Endodermal cell (in vitro differentiated cells): Measurements from ENCODE around the gene FAM227B. TPM values are rescaled to one million over a fixed set of nuclear protein-coding genes. Genes with fewer than 3 reads are reported as not detected.
"Not testable (repeated sequence)": the region's sequence is repeated elsewhere in the genome, so short reads cannot be mapped to it uniquely, and the experiment has no call there.

Experiments
- DNase-seq: peaks from one replicate; pipeline ENCODE4 v3.0.0-alpha.2; 2017
- H3K27ac ChIP-seq: 2 replicates; pipeline ENCODE4 v1.5.1; 2013; ENCODE audit warnings: mild to moderate bottlenecking, low read depth, low read length, moderate library complexity
- H3K27me3 ChIP-seq: 2 replicates; pipeline ENCODE4 v1.6.1; 2013; ENCODE audit warnings: mild to moderate bottlenecking, low read length, moderate library complexity; ENCODE audit not compliant: insufficient read depth, control insufficient read depth, poor library complexity, severe bottlenecking
- H3K36me3 ChIP-seq: 2 replicates; pipeline ENCODE4 v1.7.0; 2013; ENCODE audit warnings: mild to moderate bottlenecking, low read length, moderate library complexity; ENCODE audit not compliant: control insufficient read depth, insufficient read depth
- H3K4me1 ChIP-seq: one replicate; pipeline ENCODE4 v1.7.0; 2013; ENCODE audit warnings: low read length; ENCODE audit not compliant: control insufficient read depth, insufficient read depth
- H3K4me3 ChIP-seq: 2 replicates; pipeline ENCODE4 v1.5.1; 2013; ENCODE audit warnings: mild to moderate bottlenecking, low read length, moderate library complexity
- H3K9ac ChIP-seq: 2 replicates; pipeline ENCODE4 v1.6.1; 2013; ENCODE audit warnings: mild to moderate bottlenecking, low read length, moderate library complexity; ENCODE audit not compliant: poor library complexity, severe bottlenecking; ENCODE audit errors: extremely low read depth
- H3K9me3 ChIP-seq: 2 replicates; pipeline ENCODE4 v1.6.1; 2013; ENCODE audit warnings: mild to moderate bottlenecking, low read length, moderate library complexity; ENCODE audit not compliant: control insufficient read depth
- H3K27ac Mint-ChIP-seq: 2 replicates; pipeline ENCODE4 v1.8.0; 2020; ENCODE audit warnings: mixed read lengths
- H3K27me3 Mint-ChIP-seq: 2 replicates; pipeline ENCODE4 v1.8.0; 2021; ENCODE audit warnings: mild to moderate bottlenecking, mixed read lengths; ENCODE audit not compliant: insufficient read depth
- H3K36me3 Mint-ChIP-seq: 2 replicates; pipeline ENCODE4 v1.8.0; 2020; ENCODE audit warnings: low read depth, mixed read lengths
- H3K4me1 Mint-ChIP-seq: 2 replicates; pipeline ENCODE4 v1.8.0; 2020; ENCODE audit warnings: mixed read lengths
- H3K4me3 Mint-ChIP-seq: 2 replicates; pipeline ENCODE4 v1.8.0; 2020; ENCODE audit warnings: mild to moderate bottlenecking, moderate library complexity, mixed read lengths
- H3K9me3 Mint-ChIP-seq: 2 replicates; pipeline ENCODE4 v1.8.0; 2020; ENCODE audit warnings: mild to moderate bottlenecking, mixed read lengths
- CTCF ChIP-seq: fragments of 200-600 bp; sonication (generic); conservative IDR thresholded peaks from 2 replicates; pipeline ENCODE4 v1.5.0; 2021; ENCODE audit warnings: antibody characterized with exemption, mild to moderate bottlenecking
- whole genome bisulfite sequencing, 2 experiments: methylation state at CpG; one replicate each; pipeline versions ENCODE4 v1.1.5 to v1.1.7; 2013; ENCODE audit warnings: missing lambda C conversion rate in 2 of 2, mixed read lengths in 1 of 2; ENCODE audit not compliant: insufficient coverage in 1 of 2, insufficient read length in 1 of 2; 5-methylcytosine and 5-hydroxymethylcytosine counted together
- total RNA-seq, 2 donors: library from RNA; stranded (reverse); fragmentation: NEBNext Ultra II Directional in 1 of 2; extraction: Animal tissue kit (Norgen Biotek cat#: 25700) in 1 of 2; gene quantifications; 2 replicates in 1 of 2; 3 replicates in 1 of 2; pipeline ENCODE4 v1.2.1, GENCODE V29; 2021

The FAM227B gene
- total RNA-seq, 2 donors from 2014 or later = 7.5 to 8.5 TPM

DNA sequence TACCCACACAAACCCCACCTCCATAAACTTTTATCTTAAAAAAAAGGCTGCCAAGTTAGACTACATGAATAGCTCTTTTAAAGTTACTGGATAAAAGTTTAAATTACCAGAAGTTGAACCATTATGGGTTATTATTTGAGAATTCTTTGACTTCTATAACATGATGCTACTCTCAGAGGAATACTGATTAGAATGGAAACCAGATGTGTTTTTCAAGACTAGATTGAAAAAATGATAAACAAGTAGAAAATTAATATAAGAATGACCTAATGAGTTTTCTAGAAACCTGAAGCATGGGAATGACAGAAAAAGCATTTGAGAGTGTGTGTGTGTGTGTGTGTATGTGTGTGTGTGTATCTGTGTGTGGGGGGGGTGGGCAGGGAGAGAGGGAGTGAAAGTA, 210.0 kb downstream of the FAM227B start:
- no peak for DNase-seq
- H3K9me3 ChIP-seq = no peaks in the 10 kb centered on the region
- TF ChIP-seq CTCF = no peak
- no peak overlapping the region for H3K4me3 ChIP-seq
- Mint-ChIP-seq H3K27ac (no peak overlapping the region), H3K36me3 (no peaks in the 10 kb centered on the region), H3K4me1 (no peaks in the 10 kb centered on the region), H3K27me3 (no peaks in the 10 kb centered on the region), H3K9me3 (no peaks in the 10 kb centered on the region), H3K4me3 (no peak overlapping the region)
- no peak overlapping the region for H3K9ac ChIP-seq
- H3K27me3 ChIP-seq = no peaks in the 10 kb centered on the region
- H3K36me3 ChIP-seq = no peaks in the 10 kb centered on the region
- no peak overlapping the region for H3K27ac ChIP-seq
- H3K4me1 ChIP-seq = no peaks in the 10 kb centered on the region

GRCh38 chr15:49406352-49407118, 214.1 kb downstream of the FAM227B start:
- H3K36me3 Mint-ChIP-seq = no peaks in the 10 kb centered on the region
- no peaks in the 10 kb centered on the region for H3K4me1 ChIP-seq
- H3K27ac ChIP-seq = no peak overlapping the region
- no peak overlapping the region for H3K4me3 ChIP-seq
- peaks cover 3% of the 10 kb centered on the region for H3K9me3 Mint-ChIP-seq
- H3K9me3 ChIP-seq = no peaks in the 10 kb centered on the region
- no peak overlapping the region for H3K27ac Mint-ChIP-seq
- H3K27me3 Mint-ChIP-seq = no peaks in the 10 kb centered on the region
- no peaks in the 10 kb centered on the region for H3K27me3 ChIP-seq
- no peaks in the 10 kb centered on the region for H3K36me3 ChIP-seq
- H3K9ac ChIP-seq = no peak overlapping the region
- no peak for DNase-seq
- WGBS, 2 experiments = 92% methylated on average over 7 to 17 of the region's 17 CpGs
- no peaks in the 10 kb centered on the region for H3K4me1 Mint-ChIP-seq
- H3K4me3 Mint-ChIP-seq = no peak overlapping the region
- no peak for TF ChIP-seq CTCF

DNA sequence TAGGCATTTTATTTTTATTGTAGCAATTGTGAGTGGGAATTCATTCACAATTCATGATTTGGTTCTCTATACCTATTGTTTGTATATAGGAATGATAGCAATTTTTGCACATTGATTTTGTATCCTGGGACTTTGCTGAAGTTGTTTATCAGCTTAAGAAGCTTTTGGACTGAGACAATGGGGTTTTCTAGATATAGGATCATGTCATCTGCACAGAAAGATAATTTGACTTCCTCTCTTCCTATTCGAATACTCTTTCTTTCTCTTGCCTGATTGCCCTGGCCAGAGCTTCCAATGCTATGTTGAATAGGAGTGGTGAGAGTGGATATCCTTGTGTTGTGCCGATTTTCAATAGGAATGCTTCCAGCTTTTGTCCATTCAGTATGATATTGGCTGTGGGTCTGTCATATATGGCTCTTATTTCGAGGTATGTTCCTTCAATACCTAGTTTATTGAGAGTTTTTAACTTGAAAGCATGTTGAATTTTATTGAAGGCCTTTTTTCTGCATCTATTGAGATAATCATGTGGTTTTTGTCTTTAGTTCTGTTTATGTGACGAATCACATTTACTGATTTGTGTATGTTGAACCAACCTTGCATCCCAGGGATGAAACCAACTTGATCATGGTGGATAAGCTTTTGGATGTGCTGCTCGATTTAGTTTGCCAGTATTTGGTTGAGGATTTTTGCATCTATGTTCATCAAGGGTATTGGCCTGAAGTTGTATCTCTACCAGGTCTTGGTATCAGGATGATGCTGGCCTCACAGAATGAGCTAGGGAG, 217.9 kb downstream of the FAM227B start:
- not testable (repeated sequence) for H3K9me3 ChIP-seq, H3K4me1 ChIP-seq, H3K36me3 ChIP-seq, H3K27ac Mint-ChIP-seq, DNase-seq, H3K4me3 Mint-ChIP-seq, H3K9ac ChIP-seq, H3K4me3 ChIP-seq, H3K4me1 Mint-ChIP-seq, H3K9me3 Mint-ChIP-seq, H3K36me3 Mint-ChIP-seq, H3K27me3 ChIP-seq, H3K27me3 Mint-ChIP-seq, H3K27ac ChIP-seq
- 90 to 93% methylated on average over 3 to 5 of the region's 5 CpGs for WGBS, 2 experiments
